HL-60 (cell line): ENCODE data around the gene TIMM29.

Experiments
- DNase-seq, 2 experiments: peaks; one replicate each; pipeline ENCODE4 v3.0.0-alpha.2; 2010 to 2020; ENCODE audit warnings: low read depth in 1 of 2, low spot score in 1 of 2
- H3K27ac ChIP-seq: fragments of 250-450 bp; sonication (Bioruptor Pico); replicated peaks from 2 replicates; pipeline ENCODE4 v1.5.1; 2020; ENCODE audit warnings: mild to moderate bottlenecking, moderate library complexity
- H3K27me3 ChIP-seq: fragments of 250-450 bp; sonication (Bioruptor Pico); 2 replicates; pipeline ENCODE4 v1.5.1; 2021; ENCODE audit warnings: mild to moderate bottlenecking, moderate library complexity; ENCODE audit not compliant: insufficient read depth, poor library complexity, severe bottlenecking
- H3K4me3 ChIP-seq: replicated peaks from 2 replicates; pipeline ENCODE4 v1.5.1; 2011; ENCODE audit warnings: mild to moderate bottlenecking, control low read depth, low read length; ENCODE audit not compliant: insufficient read depth
- GABPA ChIP-seq: IDR thresholded peaks from 2 replicates; pipeline ENCODE4 v1.6.1; 2012; ENCODE audit warnings: low read depth
- POLR2AphosphoS5 ChIP-seq: IDR thresholded peaks from 2 replicates; pipeline ENCODE4 v1.6.1; 2012; ENCODE audit warnings: low read depth
- SPI1 ChIP-seq: IDR thresholded peaks from 2 replicates; pipeline ENCODE4 v1.6.1; 2012; ENCODE audit warnings: low read depth, mild to moderate bottlenecking, borderline replicate concordance
- TF ChIP-seq, protein P1 (sequence below): IDR thresholded peaks from one replicate; pipeline ENCODE4 v1.5.1; 2011; ENCODE audit warnings: low read length, control low read depth, inconsistent platforms; ENCODE audit not compliant: insufficient read depth
- TF ChIP-seq, protein P2 (sequence below): IDR thresholded peaks from 2 replicates; pipeline ENCODE4 v1.6.1; 2012; ENCODE audit warnings: low read depth; ENCODE audit not compliant: insufficient replicate concordance

Gene TIMM29

DNA sequence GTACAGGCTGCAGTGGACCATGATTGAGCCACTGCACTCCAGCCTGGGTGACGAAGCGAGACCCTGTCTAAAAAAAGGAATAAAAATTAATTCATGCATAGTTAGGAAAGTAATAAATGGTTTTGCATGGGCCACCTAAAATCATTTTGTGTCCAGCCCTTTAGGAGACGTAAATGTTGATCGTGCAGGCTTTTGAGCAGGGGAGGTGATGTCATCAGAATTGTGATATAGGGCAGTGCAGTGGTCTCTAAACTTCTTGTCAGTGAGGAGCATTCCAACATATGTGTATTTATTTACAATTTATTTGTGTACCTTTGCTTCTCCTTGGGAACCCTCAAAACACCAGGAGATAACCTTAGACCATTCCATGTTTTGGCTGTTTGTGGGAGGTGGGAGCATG is 35.3 kb downstream of the TIMM29 start:
- Histone ChIP-seq H3K4me3 (no peak overlapping the region), H3K27ac (no peak overlapping the region), H3K27me3 (no peaks in the 10 kb centered on the region)
- DNase-seq, result no peak
- TF ChIP-seq GABPA, result no peak
- TF ChIP-seq, protein P1, sequence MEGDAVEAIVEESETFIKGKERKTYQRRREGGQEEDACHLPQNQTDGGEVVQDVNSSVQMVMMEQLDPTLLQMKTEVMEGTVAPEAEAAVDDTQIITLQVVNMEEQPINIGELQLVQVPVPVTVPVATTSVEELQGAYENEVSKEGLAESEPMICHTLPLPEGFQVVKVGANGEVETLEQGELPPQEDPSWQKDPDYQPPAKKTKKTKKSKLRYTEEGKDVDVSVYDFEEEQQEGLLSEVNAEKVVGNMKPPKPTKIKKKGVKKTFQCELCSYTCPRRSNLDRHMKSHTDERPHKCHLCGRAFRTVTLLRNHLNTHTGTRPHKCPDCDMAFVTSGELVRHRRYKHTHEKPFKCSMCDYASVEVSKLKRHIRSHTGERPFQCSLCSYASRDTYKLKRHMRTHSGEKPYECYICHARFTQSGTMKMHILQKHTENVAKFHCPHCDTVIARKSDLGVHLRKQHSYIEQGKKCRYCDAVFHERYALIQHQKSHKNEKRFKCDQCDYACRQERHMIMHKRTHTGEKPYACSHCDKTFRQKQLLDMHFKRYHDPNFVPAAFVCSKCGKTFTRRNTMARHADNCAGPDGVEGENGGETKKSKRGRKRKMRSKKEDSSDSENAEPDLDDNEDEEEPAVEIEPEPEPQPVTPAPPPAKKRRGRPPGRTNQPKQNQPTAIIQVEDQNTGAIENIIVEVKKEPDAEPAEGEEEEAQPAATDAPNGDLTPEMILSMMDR, result no peak
- no peak for TF ChIP-seq POLR2AphosphoS5
- TF ChIP-seq, protein P2, sequence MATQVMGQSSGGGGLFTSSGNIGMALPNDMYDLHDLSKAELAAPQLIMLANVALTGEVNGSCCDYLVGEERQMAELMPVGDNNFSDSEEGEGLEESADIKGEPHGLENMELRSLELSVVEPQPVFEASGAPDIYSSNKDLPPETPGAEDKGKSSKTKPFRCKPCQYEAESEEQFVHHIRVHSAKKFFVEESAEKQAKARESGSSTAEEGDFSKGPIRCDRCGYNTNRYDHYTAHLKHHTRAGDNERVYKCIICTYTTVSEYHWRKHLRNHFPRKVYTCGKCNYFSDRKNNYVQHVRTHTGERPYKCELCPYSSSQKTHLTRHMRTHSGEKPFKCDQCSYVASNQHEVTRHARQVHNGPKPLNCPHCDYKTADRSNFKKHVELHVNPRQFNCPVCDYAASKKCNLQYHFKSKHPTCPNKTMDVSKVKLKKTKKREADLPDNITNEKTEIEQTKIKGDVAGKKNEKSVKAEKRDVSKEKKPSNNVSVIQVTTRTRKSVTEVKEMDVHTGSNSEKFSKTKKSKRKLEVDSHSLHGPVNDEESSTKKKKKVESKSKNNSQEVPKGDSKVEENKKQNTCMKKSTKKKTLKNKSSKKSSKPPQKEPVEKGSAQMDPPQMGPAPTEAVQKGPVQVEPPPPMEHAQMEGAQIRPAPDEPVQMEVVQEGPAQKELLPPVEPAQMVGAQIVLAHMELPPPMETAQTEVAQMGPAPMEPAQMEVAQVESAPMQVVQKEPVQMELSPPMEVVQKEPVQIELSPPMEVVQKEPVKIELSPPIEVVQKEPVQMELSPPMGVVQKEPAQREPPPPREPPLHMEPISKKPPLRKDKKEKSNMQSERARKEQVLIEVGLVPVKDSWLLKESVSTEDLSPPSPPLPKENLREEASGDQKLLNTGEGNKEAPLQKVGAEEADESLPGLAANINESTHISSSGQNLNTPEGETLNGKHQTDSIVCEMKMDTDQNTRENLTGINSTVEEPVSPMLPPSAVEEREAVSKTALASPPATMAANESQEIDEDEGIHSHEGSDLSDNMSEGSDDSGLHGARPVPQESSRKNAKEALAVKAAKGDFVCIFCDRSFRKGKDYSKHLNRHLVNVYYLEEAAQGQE, result no peak
- no peak for TF ChIP-seq SPI1

DNA sequence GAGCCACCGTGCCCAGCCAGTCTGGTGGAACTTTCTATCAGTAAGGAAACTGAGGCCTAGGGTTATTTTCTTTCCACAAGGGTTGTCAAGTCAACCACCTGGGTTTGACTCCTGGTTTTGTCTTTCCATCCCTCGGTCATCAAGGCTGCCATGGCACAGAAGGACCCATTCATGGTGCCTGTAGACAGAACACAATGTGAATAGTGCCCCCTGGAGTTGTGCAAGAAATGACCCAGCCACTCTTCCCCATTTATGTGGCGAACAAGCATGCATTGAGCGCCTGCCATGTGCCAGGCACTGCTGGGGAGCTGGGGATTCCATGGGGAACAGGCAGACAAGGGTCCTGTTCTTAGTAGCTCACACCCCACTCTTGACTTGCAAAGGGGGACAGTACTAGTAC is 36.3 kb downstream of the TIMM29 start:
- TF ChIP-seq, protein P2, result no peak
- TF ChIP-seq SPI1 (no peak), GABPA (no peak)
- TF ChIP-seq, protein P1, result no peak
- Histone ChIP-seq H3K4me3 (no peak overlapping the region), H3K27me3 (no peaks in the 10 kb centered on the region), H3K27ac (no peak overlapping the region)
- DNase-seq, result no peak

DNA sequence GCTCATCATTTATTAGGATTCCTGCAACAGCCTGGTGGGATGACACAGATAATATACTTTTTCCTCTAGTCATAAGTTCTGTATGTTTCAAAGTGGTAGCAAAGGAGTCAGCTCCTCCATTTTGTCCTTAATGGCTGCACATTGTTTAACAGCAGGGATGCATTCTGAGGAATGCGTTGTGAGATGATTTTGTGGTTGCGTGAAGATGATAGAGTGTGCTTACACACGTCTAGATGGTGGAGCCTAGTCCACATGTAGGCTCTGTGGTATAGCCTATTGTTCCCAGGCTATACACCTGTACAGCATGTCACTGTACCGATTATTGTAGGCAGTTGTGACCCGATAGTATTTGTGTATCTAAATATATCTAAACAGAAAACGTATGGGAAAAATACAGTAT is 36.8 kb downstream of the TIMM29 start:
- H3K27me3 ChIP-seq, result no peaks in the 10 kb centered on the region
- TF ChIP-seq, protein P2, result no peak
- TF ChIP-seq SPI1 (no peak), GABPA (no peak), POLR2AphosphoS5 (no peak)
- TF ChIP-seq, protein P1, result no peak
- no peak for DNase-seq
- no peak overlapping the region for H3K4me3 ChIP-seq
- no peak overlapping the region for H3K27ac ChIP-seq
